Ascending aorta (tissue), 2 donors: ENCODE results near the gene PPP6R3. TPM values are rescaled to one million over a fixed set of nuclear protein-coding genes. Genes with fewer than 3 reads are reported as not detected.
A peak's percentile ranks its signal among the peaks of the same experiment; 100 is the strongest.
"Not testable (repeated sequence)": the region's sequence is repeated elsewhere in the genome, so short reads cannot be mapped to it uniquely, and the experiment has no call there.

Experiments
- DNase-seq, 2 donors: peaks; one replicate each; pipeline ENCODE4 v3.0.0-alpha.2; 2019; ENCODE audit warnings: low spot score in 2 of 2
- H3K27ac ChIP-seq, 2 donors: fragments of 200-600 bp; sonication (generic); one replicate each; pipeline ENCODE4 v1.5.1; 2016 to 2017; ENCODE audit warnings: mild to moderate bottlenecking in 1 of 2
- H3K27me3 ChIP-seq: fragments of 200-600 bp; sonication (generic); one replicate; pipeline ENCODE4 v1.5.1; 2017
- H3K36me3 ChIP-seq, 2 donors: fragments of 200-600 bp; sonication (generic); one replicate each; pipeline ENCODE4 v1.5.1; 2016
- H3K4me1 ChIP-seq, 2 donors: fragments of 200-600 bp; sonication (generic); one replicate each; pipeline ENCODE4 v1.5.1; 2016 to 2017; ENCODE audit warnings: mild to moderate bottlenecking in 1 of 2
- H3K4me3 ChIP-seq, 2 donors: fragments of 200-600 bp; sonication (generic); one replicate each; pipeline ENCODE4 v1.5.1; 2016 to 2017; ENCODE audit warnings: mild to moderate bottlenecking in 1 of 2
- H3K9me3 ChIP-seq, 2 donors: fragments of 200-600 bp; sonication (generic); one replicate each; pipeline ENCODE4 v1.5.1; 2016
- CTCF ChIP-seq, 3 experiments: fragments of 200-600 bp in 2 of 3; fragments of 450-650 bp in 1 of 3; sonication (generic) in 2 of 3; IDR thresholded peaks; one replicate each; pipeline ENCODE4 v1.5.1; 2016 to 2019; ENCODE audit warnings: antibody characterized with exemption in 3 of 3, mild to moderate bottlenecking in 1 of 3, moderate library complexity in 1 of 3
- intact Hi-C: fragments of 100-400 bp; cut with DNase I; formaldehyde crosslinking; loops from one replicate; pipeline ENCODE4 v1.15.1; 2023
- total RNA-seq: library from RNA; depleted of rRNA; stranded (reverse); fragments of >200 nt; gene quantifications from one replicate; pipeline ENCODE4 v1.1.0, GENCODE V29; 2016

Gene PPP6R3
- total RNA-seq, 1 donor from 2014 or later, result 94.7 TPM

GRCh38 chr11:68455485-68455884 is 5.1 kb upstream of the PPP6R3 start:
- intact Hi-C loops, result no loop called here
- H3K27me3 ChIP-seq, result no peaks in the 10 kb centered on the region

GRCh38 chr11:68457216-68457897 is 3.2 kb upstream of the PPP6R3 start:
- H3K27me3 ChIP-seq, result no peaks in the 10 kb centered on the region
- no peak overlapping the region for H3K4me3 ChIP-seq
- H3K9me3 ChIP-seq, result no peaks in the 10 kb centered on the region
- H3K4me1 ChIP-seq, result peaks cover 0 to 7% of the 10 kb centered on the region in 2 donors
- no peak overlapping the region for H3K27ac ChIP-seq
- intact Hi-C loops, result no loop called here
- H3K36me3 ChIP-seq, result no peaks in the 10 kb centered on the region
- TF ChIP-seq CTCF (IDR thresholded peaks at IDR 0.05), result no peak
- no peak for DNase-seq

More at GRCh38 chr11:68455485-68455884, 5.1 kb upstream of the PPP6R3 start:
- Histone ChIP-seq H3K4me1 (no peaks in the 10 kb centered on the region), H3K27ac (no peak overlapping the region), H3K36me3 (no peaks in the 10 kb centered on the region), H3K4me3 (no peak overlapping the region), H3K9me3 (no peaks in the 10 kb centered on the region)
- no peak for TF ChIP-seq CTCF (IDR thresholded peaks at IDR 0.05)
- DNase-seq, result no peak

- TF ChIP-seq CTCF (IDR thresholded peaks at IDR 0.05), result no peak
- Histone ChIP-seq H3K36me3 (no peaks in the 10 kb centered on the region), H3K9me3 (no peaks in the 10 kb centered on the region), H3K4me1 (peaks cover 3 to 12% of the 10 kb centered on the region in 2 donors), H3K27ac (no peak overlapping the region), H3K27me3 (no peaks in the 10 kb centered on the region), H3K4me3 (no peak overlapping the region)
- intact Hi-C loops, result no loop called here
- peak in 1 of 2 donors; percentile 57 for DNase-seq
Measured at GRCh38 chr11:68457898-68458249, 2.7 kb upstream of the PPP6R3 start.

GRCh38 chr11:68458340-68458739 is 2.2 kb upstream of the PPP6R3 start:
- H3K9me3 ChIP-seq, H3K27ac ChIP-seq, DNase-seq, H3K27me3 ChIP-seq, H3K4me3 ChIP-seq, H3K36me3 ChIP-seq, intact Hi-C loops: not testable (repeated sequence)
- peaks cover 6 to 17% of the 10 kb centered on the region in 2 donors for H3K4me1 ChIP-seq

GRCh38 chr11:68459886-68460740 is 439 bp upstream of the PPP6R3 start:
- Histone ChIP-seq H3K36me3 (no peaks in the 10 kb centered on the region), H3K4me3 (peak overlapping the region; percentile 71 to 74), H3K4me1 (peaks cover 6 to 25% of the 10 kb centered on the region in 2 donors), H3K27me3 (no peaks in the 10 kb centered on the region), H3K9me3 (no peaks in the 10 kb centered on the region), H3K27ac (peak overlapping the region; percentile 92)
- intact Hi-C loops, result loop anchor here (2.0 to 10.0 kb wide), 5 partner anchors 123 to 425 kb away; partner anchors contain the start of genes CHKA, KMT5B, NDUFS8 and TCIRG1
- peak in 1 of 3 experiments; percentile 12 for TF ChIP-seq CTCF (IDR thresholded peaks at IDR 0.05)
- DNase-seq, result peak; percentile 96 to 99

GRCh38 chr11:68461575-68461917 is 994 bp downstream of the PPP6R3 start:
- no peaks in the 10 kb centered on the region for H3K27me3 ChIP-seq
- H3K4me3 ChIP-seq, result peak overlapping the region; percentile 71 to 74
- DNase-seq, result peak in 1 of 2 donors; percentile 44
- no peaks in the 10 kb centered on the region for H3K36me3 ChIP-seq
- H3K9me3 ChIP-seq, result no peaks in the 10 kb centered on the region
- intact Hi-C loops, result loop anchor here (2.0 to 10.0 kb wide), 5 partner anchors 121 to 427 kb away; partner anchors contain the start of genes CHKA, KMT5B, NDUFS8 and TCIRG1
- peak overlapping the region; percentile 92 for H3K27ac ChIP-seq
- TF ChIP-seq CTCF (IDR thresholded peaks at IDR 0.05), result no peak
- peaks cover 6 to 33% of the 10 kb centered on the region in 2 donors for H3K4me1 ChIP-seq
